HG02938 (cell line): ENCODE results near the gene ZSCAN2.
"Not testable (repeated sequence)": the region's sequence is repeated elsewhere in the genome, so short reads cannot be mapped to it uniquely, and the experiment has no call there.

Experiments used
- ATAC-seq: cut with Tn5 transposase; IDR thresholded peaks from one replicate; pipeline ENCODE4 v1.9.1; 2021; ENCODE audit warnings: mild to moderate bottlenecking, moderate library complexity; ENCODE audit not compliant: unreplicated experiment

The ZSCAN2 gene

DNA sequence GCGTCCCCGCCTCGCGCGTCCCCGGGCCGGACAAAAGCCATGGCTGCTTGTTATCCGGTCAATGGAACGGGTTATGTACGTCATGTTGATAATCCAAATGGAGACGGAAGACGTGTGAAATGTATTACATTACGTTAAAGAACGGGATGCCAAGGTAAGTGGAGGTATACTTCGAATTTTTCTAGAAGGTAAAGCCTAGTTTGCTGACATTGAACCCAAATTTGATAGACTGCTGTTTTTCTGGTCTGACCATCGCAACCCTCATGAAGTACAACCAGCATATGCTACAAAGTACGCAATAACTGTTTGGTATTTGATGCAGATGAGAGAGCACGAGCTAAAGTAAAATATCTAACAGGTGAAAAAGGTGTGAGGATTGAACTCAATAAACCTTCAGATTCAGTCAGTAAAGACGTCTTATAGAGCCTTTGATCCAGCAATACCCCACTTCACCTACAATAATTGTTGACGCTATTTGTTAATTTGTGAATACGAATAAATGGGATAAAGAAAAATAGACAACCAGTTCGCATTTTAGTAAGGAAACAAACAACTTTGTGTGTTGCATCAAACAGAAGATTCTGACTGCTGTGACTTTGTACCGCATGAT, 33.5 kb downstream of the ZSCAN2 start:
- no peak for ATAC-seq

DNA sequence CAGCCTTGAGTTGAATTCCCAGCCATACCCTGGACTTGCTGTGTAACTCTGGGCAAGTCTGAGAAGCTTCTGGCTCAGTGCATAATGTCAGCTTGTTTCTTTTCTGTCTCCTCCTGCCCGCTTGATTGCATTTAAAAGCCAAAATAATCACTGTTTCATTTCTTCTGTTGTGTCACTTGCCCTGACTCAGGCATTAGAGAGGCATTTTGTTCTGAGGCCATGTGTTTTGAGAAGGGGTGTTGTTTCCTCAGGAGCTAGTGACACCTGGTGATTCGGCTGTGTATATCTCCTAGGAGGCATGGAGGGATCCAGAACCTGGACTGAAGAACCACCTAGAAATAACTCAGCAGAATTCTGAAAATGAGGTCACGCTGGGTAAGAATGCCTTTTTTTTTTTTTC, 37.3 kb downstream of the ZSCAN2 start:
- no peak for ATAC-seq

DNA sequence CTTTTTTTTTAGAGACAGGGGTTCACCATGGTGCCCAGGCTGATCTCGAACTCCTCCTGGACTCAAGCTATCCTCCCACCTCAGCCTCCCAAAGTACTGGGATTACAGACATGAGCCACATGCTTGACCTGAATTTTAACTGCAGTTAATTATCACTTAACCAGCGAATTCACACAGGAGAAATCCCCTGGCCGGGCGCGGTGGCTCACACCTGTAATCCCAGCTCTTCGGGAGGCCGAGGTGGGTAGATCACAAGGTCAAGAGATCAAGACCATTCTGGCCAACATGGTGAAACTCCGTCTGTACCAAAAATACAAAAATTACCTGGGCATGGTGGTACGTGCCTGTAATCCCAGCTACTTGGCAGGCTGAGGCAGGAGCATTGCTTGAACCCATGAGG, 41.1 kb downstream of the ZSCAN2 start:
- not testable (repeated sequence) for ATAC-seq

DNA sequence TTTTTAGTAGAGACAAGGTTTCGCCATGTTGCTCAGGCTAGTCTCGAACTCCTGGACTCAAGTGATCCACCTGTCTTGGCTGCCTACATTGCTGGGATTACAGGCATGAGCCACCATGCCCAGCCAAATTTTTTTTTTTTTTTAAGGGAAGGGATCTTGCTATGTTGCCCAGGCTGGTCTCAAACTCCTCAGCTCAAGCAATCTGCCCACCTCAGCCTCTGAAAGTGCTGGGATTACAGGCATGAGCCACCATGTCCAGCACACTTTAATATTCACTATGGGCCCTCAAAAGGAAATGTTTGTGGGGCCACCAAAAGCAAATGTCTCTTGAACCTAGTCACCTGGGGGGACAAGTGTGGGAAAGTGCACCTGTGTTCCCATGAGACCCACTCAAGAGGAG, 41.8 kb downstream of the ZSCAN2 start:
- not testable (repeated sequence) for ATAC-seq

DNA sequence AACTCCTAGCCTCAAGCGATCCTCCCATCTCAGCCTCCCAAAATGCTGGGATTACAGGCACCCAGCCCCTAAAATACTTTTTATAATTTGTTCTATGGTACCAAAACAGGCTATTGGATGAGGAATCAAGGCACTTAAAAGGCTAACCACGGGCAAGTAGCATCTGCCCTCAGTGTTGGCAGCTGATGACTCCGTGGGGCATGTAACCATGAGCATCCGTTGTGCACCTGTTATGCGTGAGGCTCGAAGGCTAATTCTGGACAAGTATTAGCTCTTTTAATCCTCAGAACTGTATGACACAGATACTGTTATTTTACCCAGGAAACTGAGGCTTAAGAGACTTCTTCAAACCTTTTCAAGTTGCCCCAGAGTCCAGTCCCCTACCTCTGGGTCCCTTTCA, 43.0 kb downstream of the ZSCAN2 start:
- no peak for ATAC-seq

DNA sequence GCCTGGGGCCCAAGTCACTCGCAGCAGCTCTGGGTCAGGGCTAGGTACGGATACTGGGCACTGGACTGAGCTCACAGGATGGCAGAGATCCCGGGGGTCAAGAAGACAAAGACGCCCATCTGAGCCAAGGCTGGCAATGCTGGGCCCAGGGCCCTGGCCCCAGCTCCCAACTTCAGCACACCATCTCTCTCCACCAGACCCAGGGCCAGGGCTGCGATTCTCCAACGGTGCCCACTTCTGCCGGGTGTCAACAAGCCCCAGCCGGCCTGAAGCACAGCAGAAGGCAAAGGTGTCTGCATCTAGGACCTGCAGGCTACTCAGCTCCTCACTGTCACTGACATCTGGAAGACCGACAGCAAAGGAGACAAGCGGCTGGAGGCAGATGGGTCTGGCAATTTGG, 44.7 kb downstream of the ZSCAN2 start:
- no peak for ATAC-seq

DNA sequence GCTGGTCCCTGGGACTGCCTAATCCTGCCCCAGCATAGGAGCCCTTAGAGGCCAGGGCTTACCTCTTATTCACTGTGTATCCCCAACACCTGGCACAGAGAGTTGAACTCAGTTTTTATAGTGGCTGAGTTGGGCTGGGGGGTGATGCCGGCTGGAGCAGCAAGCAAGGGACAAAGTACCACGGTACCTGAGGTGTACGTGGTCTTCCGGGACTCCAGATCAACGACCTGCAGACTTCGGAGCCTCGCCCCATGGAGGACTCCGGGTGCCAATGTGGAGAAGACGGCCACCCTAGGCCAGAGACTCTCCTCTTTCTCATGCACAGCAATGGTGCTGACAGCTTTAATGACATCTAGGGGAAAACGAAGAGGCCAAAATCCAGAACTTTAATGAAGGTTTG, 45.2 kb downstream of the ZSCAN2 start:
- ATAC-seq = no peak

DNA sequence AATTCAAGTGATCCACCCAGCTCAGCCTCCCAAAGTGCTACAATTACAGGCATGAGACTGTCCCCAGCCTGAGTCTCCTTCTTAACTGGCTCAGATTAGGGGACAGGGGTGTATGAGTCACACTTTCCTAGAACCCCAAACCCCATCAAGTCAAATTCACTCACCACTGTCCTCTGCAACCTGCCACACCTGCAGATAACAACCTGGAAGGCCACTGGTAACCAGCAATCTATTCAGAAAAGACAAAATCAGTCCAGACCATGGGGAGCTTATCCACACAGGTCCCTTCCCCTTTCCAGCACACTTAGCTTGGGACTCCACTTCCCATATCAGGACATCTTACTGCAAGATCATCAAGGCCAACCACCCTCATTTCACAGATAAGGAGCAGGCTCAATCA, 46.9 kb downstream of the ZSCAN2 start:
- ATAC-seq = no peak

DNA sequence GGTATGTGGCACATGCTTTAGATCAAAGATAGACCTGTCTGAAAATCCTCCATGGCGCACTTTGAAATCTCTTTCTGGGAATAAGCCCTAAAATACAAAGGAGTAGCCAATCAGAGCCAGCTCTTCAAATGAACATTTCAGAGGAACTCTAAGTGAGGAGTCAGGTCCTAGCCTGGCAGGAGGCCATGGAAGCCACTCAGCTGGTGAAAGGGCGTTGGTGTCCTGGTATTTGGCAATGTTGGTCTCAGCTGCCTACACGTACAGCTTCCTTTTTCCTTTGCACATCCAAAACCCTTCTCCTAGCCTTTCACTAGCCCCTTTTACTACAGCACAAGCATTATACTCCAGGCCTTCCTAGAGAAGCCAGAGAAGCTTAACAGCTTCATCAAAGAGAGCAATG, 47.7 kb downstream of the ZSCAN2 start:
- ATAC-seq = no peak

DNA sequence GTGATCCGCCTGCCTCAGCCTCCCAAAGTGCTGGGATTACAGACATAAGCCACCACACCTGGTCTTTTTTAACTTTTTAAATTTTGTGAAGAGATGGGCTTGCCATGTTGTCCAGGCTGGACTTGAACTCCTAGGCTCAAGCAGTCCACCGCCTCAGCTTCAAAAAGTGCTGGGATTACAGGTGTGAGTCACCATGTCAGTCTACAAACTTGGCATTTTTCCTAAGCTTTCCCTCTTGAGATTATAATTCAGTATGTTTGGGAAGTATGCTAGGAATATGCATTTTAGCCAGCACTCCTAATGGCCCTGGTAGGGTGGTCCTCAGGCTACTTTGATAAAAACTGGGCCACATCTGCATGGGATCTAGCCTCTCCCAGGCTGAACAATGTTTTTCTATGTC, 48.9 kb downstream of the ZSCAN2 start:
- no peak for ATAC-seq

DNA sequence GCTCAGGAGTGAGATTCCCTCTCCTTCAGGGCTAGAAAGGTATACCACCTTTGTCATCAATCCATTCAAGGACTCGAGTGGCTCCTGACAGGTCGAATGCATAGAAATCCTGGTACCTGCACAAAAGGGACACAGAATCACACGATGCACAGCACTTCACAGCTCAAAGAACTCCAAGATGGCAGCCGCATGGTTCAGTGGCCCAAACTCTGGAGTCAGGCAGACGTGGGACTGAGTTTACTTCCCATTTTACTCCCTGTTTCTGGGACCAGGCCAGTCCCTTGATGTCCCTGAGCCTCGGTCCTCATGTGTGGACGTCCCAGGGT, 52.7 kb downstream of the ZSCAN2 start:
- no peak for ATAC-seq

DNA sequence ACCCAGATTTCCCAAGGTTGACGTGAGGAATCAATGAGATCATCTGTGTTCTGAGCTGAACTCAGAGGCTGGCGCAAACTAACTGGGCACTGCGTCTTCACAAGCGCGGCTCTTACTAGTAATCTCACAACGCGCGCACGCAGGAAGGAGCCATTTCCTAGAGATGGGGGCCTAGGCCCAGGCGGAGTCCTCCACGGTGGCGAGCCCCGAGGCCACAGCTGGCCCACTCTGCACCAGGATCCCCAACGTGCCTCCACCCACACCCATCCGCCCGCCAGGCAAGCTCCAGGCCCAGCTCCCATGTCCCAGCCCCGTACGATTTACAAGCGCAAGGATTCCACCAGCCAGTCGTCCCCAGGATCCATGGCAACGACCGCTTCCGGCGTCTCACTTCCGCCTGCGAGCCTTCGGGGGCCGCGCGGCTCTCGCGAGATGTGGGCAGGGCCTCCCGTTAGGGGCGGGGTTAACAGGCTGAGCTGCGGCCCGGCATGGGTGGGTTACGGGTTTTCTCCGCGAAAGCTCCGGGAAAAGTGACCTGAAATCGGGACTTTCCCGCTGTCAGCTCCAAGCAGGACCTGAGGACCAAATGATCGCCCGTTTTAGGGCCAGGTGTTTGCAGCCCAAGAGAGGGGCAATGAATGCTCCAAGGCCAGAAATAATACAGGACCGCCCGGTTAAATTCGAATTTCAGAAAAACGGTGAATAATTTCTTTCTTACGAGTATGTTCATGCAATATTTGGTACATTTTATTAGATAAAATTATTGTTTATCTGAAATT, 53.3 kb downstream of the ZSCAN2 start, which contains the start of gene WDR73:
Gene WDR73 (minus strand): TSS at position 374 of the 779 bp plus-strand sequence. CDS start 9 bp downstream, at position 365.
- ATAC-seq = peak; percentile 84

DNA sequence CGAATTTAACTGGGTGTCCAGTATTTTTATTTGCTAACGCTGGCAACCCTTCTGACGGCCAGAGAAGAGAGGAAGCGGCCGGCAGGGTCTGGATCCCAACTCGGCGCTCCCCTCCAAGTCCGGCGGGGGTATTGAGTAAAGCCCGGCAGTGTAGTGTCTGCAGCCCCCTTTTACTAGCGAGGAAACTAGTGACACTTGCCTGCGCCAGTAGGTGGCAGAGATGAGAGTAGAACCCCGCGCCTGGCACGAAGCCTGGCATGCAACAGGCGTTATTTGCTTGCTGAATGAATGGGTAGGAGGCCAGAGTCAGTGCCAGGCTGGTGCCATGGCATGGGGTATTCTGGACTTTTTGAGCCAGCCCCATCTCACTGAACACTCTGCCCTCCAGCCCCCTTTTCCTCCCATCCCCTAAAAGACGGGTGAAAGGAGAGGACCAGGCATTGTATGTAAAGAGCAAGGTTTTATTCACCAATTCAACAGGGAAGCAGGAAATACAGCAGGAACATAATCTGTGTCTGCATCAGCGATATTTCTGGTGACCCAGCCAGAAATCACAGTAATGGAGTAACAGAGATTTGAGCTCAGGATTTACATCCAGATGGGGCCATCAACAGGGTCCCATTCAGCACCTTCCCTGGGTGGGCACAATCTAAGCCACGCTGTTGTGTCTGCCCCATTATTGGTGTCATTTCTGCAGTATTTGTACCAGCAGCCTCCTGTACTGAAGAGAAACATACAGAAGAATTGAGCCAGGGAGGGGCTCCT, 54.1 kb downstream of the ZSCAN2 start:
- ATAC-seq = peak; percentile 29

DNA sequence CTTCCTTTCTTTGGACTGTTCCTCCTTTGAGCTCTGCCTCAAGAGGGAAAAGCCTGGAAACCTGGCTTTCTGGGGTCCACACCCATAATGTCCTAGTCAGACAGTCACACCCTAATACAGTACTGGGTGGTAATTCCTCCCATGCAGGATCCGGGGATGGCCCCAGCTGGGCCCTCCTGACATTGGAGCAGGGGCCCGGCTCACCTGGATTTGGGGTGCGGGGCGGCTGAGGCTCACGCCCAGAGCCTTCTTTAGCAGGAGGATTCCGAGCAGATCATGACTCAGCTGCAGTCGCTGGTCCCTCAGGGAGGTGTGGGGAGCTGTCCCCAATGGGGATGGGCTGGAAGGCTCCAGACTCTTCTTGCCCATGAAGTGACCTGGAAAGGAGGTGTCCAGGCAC, 56.2 kb downstream of the ZSCAN2 start:
- ATAC-seq = no peak

DNA sequence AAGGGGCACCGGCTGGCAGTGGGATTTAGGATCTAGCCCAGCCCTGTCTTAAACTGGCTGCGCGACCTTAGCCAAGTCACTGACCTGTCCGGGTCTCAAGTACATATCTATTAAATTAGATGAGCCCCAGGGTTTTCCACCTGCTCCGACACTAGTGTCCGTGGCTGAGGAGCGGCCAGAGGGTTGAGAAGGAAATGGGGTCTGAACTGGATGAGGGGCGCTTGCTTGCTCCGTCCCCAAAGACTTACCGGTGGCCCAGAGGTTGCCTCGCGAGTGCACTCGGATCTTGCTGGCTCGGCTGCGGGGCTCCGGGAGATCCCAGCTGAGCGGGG, 56.9 kb downstream of the ZSCAN2 start:
- ATAC-seq = no peak

DNA sequence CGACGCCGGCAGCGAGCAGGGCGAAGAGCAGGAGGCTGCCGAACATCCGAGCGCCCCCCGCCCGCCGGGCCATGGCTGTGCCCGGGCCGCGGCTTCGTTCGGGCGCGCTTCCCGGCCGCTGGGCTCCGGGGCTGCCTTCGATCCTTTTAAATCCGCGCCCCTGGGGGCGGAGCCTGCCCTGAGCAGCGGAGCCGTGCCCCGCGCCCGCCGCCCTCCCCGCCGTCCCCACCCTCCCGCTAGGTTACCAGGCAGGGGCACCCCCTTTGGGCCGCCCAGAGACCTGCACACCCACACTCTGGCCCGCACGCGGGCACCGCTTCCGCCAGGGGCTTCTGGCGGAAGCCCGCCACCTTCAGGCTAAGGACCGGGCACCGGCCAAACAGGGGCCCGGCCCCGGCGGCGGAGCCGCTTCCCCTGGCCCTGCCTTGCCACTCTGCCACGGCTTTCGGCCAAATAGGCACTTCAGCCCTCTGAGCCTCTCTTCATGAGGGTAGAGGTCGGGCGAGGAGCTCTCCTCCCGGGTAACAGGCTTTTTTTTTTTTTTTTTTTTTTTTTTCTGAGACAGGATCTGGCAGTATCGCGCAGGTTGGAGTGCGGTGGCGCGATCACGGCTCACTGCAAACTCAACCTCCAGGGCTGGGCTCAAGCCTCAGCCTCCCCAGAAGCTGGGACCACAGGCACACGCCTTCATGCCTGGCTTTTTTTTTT, 57.4 kb downstream of the ZSCAN2 start, which contains the start of gene NMB:
Gene NMB (minus strand): TSS at position 120 of the 708 bp plus-strand sequence. CDS start 47 bp downstream, at position 73.
- ATAC-seq = peak; percentile 38

DNA sequence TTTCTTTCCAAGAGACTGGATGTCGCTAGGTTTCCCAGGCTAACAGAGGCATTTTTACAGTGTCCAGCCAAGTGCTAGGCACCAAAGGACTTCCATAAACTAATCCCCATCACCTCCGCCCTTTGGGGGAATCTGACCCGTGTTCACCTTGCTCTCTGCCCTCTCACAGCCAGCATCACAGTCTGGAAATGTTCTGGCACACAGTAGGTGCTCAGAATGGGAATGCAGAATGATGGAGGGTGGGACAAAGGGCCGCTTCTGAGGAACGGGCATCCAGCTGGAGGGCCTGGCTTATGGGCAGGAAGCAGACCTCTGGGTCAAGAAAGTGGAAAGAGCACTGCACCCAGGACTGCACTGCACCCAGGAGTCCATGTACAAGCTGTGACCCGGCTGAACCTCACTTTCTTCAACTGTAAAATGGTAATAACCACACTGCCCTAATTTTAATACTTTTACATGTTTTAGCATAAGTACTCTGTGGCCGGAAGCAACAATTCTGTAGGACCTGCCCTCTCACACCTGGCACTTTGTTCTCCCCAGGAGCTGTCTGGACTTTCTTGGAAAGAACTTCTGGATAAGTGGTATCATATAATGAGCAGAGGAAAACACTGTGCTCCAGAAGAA, 58.1 kb downstream of the ZSCAN2 start:
- ATAC-seq = no peak

DNA sequence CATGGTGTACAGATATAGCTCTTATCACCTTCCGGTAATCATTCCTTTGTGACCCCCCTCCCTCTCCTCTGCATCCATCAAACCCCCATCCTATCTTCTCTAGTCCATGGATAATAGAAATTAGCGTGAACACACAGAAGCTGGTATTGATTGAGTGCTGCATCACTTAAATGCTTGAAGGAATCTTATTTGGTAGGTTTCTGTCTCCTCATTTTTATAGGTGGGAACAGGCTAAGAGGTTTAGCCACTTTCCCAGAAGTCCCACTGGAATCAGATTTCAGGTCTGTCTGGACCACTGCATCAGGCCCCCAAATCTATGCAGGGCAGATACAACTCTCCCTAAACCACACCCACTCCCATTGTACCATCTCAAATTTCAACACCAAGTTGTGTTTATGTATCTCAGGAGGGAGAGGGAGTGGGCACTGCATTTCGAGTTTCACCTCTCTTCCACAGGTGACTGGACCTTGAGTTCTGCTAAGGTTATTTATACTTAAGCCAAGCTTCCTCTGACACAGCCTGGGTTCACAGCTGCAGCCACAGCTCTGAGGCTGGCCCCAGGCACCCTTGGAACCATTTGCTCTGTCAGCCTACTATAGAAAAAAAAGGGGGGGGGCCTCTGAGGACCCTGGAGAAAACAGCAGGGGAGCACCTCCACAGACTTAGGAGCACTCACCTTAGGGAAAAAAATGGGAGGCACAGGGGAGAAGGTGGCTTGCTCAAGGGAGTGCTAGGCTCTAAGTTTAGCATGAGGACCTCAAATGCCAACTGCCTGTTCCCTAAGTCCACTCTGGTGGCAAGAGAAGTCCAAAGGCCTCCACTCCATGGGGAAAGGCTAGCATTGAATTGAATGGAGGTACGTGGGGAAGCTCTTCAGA, 59.3 kb downstream of the ZSCAN2 start:
- ATAC-seq = no peak

DNA sequence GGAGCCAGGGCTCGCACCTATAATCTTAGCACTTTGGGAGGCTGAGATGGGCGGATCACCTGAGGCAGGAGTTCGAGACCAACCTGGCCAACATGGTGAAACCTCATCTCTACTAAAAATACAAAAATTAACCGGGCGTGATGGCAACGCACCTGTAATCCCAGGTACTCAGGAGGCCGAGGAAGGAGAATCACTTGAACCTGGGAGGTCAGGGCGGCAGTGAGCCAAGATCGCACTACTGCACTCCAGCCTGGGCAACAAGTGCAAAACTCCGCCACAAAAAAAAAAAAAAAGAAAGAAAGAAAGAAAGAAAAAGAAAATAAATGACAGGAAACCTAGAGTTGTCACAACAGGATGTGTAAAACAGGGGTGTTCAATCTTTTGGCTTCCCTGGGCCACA, 60.2 kb downstream of the ZSCAN2 start:
- ATAC-seq = no peak

DNA sequence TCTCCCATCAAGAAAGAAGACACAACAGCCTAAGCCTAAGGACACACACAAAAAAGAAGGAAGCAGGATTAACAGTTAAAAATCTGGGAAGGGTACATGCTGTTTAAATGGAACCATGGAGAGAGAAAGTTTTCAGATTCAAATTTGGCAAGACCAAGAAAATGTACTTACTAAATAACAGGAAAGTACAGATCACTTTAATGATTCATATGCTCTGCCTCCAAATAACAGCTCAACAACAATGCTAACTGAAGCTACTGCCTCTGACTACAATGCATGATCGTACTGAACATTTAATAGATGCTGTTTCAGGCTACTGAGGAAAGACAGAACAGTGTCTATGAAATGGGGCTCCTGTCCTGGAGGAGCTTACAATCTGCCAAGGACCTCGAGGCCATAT, 65.6 kb downstream of the ZSCAN2 start:
- ATAC-seq = no peak
